ENCODE results near the gene PHF5A. TPM values are rescaled to one million over a fixed set of nuclear protein-coding genes. Genes with fewer than 3 reads are reported as not detected.

PHF5A gene
- polyA plus RNA-seq, 2 of the 4 experiments (the other 2 are of a cell fraction), result 80.1 to 82.6 TPM

GRCh38 chr22:41448189-41448808 lies 20.2 kb downstream of the PHF5A start (continued):
- TF ChIP-seq, protein P1, sequence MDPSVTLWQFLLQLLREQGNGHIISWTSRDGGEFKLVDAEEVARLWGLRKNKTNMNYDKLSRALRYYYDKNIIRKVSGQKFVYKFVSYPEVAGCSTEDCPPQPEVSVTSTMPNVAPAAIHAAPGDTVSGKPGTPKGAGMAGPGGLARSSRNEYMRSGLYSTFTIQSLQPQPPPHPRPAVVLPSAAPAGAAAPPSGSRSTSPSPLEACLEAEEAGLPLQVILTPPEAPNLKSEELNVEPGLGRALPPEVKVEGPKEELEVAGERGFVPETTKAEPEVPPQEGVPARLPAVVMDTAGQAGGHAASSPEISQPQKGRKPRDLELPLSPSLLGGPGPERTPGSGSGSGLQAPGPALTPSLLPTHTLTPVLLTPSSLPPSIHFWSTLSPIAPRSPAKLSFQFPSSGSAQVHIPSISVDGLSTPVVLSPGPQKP (IDR thresholded peaks at IDR 0.05; ENCODE audit: low read depth, low read length), result no peak
- TF ChIP-seq CHD4 (IDR thresholded peaks at IDR 0.05; ENCODE audit: borderline replicate concordance) (no peak), RARB (CRISPR knock-in tag; IDR thresholded peaks at IDR 0.05) (no peak), EHMT2 (IDR thresholded peaks at IDR 0.05; ENCODE audit: low read depth) (no peak), CEBPB (IDR thresholded peaks at IDR 0.05) (no peak), POLR2AphosphoS2 (conservative IDR thresholded peaks at IDR 0.05; ENCODE audit: low read length) (no peak), KDM1A (IDR thresholded peaks at IDR 0.05; ENCODE audit: low read depth) (no peak), MAX (IDR thresholded peaks at IDR 0.05) (peak; percentile 78), PHF8 (IDR thresholded peaks at IDR 0.05; ENCODE audit: borderline replicate concordance, low read depth) (no peak), HMGXB4 (CRISPR knock-in tag; IDR thresholded peaks at IDR 0.05; ENCODE audit: borderline replicate concordance) (no peak), TP53 (CRISPR knock-in tag; IDR thresholded peaks at IDR 0.05) (no peak), ESRRA (IDR thresholded peaks at IDR 0.05; ENCODE audit: borderline replicate concordance, low read length) (no peak), HOXB5 (CRISPR knock-in tag; IDR thresholded peaks at IDR 0.05) (no peak), MAFK (IDR thresholded peaks at IDR 0.05; ENCODE audit: partially characterized antibody) (no peak), NPAS2 (CRISPR knock-in tag; IDR thresholded peaks at IDR 0.05; ENCODE audit: borderline replicate concordance) (no peak), SMC3 (IDR thresholded peaks at IDR 0.05) (no peak), PBX3 (IDR thresholded peaks at IDR 0.05) (peak; percentile 33; the same call in 1 of the 2 replicates), HEYL (CRISPR knock-in tag; IDR thresholded peaks at IDR 0.05) (no peak), RCOR1 (IDR thresholded peaks at IDR 0.05; ENCODE audit: low read depth, low read length) (no peak), CTCF (IDR thresholded peaks at IDR 0.05) (no peak), NR3C1 (IDR thresholded peaks at IDR 0.05) (no peak)
- TF ChIP-seq, protein P2, sequence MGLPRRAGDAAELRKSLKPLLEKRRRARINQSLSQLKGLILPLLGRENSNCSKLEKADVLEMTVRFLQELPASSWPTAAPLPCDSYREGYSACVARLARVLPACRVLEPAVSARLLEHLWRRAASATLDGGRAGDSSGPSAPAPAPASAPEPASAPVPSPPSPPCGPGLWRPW (IDR thresholded peaks at IDR 0.05), result no peak

Data from A549 (cell line).